HG02571 (cell line): Measurements from ENCODE around the gene XXYLT1.

Source experiments
- ATAC-seq: cut with Tn5 transposase; IDR thresholded peaks from one replicate; pipeline ENCODE4 v1.9.1; 2021; ENCODE audit warnings: mild to moderate bottlenecking, moderate library complexity; ENCODE audit not compliant: unreplicated experiment

XXYLT1 gene

GRCh38 chr3:195251336-195252065 lies 19.5 kb downstream of the XXYLT1 start:
- no peak for ATAC-seq

- no peak for ATAC-seq
Observed at GRCh38 chr3:195250473-195251251, 20.3 kb downstream of the XXYLT1 start.

DNA sequence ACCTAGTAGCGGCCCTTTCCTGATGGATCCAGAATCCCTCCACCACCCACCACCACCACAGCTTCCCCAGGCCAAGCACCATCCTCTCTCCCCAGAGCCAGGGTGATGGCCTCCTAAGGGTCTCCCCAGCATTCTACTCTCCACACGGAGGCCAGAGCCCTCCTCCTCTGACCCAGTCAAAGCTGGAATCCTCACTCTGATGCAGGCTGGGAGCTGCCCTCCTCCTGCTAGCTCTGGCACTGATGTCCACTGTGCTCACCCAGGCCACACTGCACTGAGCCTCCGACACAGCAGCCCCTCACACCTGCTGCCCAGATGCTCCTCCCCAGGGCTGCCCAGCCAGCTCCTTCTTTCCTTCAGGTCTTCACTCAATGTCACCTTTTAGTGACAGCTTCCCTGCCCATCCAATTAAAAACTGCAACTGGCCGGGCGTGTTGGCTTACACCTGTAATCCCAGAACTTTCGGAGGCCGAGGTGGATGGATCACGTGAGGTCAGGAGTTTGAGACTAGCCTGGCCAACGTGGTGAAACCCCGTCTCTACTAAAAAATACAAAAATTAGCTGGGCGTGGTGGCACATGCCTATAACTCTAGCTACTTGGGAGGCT lies 21.0 kb downstream of the XXYLT1 start:
- no peak for ATAC-seq

DNA sequence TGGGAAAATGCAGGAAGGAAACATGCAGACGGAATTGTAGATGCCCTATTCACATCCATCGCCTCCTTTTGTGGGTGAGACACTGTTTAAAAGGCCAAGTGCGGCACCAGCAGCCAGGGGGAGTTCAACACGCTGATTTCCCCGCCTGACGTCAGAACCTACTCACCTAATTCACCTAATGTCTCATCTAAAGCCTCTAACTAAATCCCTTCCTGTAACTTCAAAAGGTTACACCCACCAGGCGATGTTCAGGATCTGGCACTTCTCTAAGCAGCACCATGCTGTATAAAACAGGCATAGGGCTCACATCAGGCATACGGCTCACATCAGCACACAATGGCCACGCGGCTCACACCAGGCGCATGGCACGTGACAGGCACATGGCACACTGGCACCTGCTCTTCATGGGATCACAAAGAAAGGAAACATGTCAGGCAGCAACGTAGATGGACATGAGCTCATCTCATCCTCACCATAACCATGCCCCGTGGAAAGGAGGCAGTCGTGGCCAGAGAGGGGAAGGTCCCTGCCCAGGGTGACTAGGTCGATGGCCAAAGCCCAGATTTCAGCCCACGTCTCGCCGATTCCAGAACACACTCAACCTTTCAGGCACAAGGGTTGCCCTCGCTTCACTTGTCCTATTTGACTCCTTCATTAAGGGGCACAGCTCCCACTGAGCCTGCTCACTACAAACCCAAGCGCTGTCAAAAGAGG lies 21.7 kb downstream of the XXYLT1 start:
- no peak for ATAC-seq

DNA sequence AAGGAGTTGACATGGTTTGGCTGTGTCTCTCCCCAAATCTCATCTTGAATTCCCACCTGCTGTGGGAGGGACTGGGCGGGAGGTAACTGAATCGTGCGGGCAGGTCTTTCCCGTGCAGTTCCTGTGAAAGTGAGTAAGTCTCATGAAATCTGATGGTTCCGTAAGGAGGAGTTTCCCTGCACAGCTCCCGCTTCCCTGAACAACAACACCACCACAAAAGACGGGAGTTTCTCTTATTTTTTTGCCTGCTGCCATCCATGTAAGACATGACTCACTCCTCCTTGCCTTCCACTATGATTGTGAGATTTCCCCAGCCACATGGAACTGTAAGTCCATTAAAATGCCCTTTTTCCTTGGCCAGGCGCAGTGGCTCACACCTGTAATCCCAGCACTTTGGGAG lies 22.7 kb downstream of the XXYLT1 start:
- ATAC-seq, result no peak

- ATAC-seq, result no peak
Observed at GRCh38 chr3:195247863-195248189, 23.1 kb downstream of the XXYLT1 start.

- no peak for ATAC-seq
Observed at GRCh38 chr3:195247086-195247862, 23.7 kb downstream of the XXYLT1 start.

DNA sequence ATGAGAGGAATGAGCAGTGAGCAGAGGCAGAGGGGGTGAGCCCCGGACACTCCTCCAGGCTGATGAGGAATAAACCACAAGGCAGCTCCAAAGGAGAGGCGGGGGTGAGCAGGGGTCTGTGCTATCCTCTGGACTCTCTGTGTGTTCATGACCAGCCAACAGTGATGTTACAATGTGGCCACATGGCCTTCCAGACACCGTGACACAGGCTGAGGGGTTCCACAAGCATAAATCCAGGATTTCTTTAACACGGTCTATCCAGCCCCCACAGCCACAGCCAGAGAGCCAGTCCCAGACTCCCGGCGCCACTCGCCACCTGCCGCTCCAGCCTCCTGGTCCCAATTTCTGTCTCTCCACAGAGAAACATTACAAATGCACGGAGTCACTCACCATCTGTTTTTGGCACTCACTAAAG lies 24.4 kb downstream of the XXYLT1 start:
- no peak for ATAC-seq

DNA sequence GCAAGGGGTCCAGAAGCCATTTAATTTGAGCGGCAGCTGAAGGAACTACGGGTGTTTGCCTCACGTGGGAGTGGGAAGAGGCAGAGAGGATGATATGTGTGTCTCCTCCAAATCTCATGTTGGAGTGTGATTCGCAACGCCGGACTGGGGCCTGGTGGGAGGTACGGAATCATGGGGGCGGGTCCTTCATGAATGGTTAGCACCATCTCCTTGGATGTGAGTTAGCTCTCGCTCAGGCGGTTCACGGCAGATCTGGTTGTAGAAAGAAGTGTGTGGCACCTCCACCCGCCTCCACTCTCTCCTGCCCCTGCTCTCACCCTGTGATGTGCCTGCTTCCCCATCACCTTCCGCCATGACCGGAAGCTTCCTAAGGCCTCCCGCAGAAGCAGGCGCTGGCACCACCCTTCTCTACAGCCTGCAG lies 25.4 kb downstream of the XXYLT1 start:
- ATAC-seq, result no peak

DNA sequence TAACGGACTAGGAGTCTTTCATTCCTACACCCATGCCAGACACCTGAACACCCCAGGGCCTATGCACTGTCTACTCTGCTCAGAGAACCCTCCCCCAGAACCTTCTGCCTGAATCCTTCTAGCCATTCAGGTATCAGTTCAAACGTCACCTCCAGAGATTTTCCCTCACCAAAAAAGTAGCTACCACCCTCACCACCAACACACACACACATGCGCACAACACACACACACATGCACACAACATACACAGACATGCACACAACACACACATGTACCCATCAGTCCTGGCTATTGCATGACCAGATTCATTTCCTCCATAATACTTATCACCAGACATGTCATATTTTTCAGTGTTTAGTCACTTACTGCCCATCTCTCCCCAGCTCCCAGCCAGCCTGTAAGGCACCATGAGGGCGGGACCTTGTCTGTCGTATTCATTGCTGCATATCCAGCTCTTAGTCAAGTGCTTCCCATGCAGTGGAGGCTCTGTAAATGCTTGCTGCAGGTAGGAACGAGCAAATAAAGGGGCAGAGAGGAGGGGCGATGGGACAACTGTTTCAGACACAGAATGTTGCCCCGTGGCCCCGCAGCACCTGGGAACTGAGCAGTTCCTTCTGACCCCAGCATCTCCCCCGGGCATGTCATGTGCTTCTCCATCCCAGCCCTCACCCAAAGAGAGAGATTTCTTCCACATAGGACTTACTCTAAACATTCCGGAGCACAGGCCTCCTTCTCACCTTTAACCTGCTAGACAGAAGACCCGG lies 29.2 kb downstream of the XXYLT1 start:
- ATAC-seq, result no peak

- ATAC-seq, result no peak
Observed at GRCh38 chr3:195240939-195241338, 30.0 kb downstream of the XXYLT1 start.

GRCh38 chr3:195240171-195240701 lies 30.7 kb downstream of the XXYLT1 start:
- ATAC-seq, result no peak

- ATAC-seq, result no peak
Observed at GRCh38 chr3:195239121-195239520, 31.8 kb downstream of the XXYLT1 start.

- ATAC-seq, result no peak
Observed at GRCh38 chr3:195238586-195239118, 32.3 kb downstream of the XXYLT1 start.

GRCh38 chr3:195238081-195238571 lies 32.8 kb downstream of the XXYLT1 start:
- no peak for ATAC-seq

- no peak for ATAC-seq
Observed at GRCh38 chr3:195236801-195237570, 34.0 kb downstream of the XXYLT1 start.

DNA sequence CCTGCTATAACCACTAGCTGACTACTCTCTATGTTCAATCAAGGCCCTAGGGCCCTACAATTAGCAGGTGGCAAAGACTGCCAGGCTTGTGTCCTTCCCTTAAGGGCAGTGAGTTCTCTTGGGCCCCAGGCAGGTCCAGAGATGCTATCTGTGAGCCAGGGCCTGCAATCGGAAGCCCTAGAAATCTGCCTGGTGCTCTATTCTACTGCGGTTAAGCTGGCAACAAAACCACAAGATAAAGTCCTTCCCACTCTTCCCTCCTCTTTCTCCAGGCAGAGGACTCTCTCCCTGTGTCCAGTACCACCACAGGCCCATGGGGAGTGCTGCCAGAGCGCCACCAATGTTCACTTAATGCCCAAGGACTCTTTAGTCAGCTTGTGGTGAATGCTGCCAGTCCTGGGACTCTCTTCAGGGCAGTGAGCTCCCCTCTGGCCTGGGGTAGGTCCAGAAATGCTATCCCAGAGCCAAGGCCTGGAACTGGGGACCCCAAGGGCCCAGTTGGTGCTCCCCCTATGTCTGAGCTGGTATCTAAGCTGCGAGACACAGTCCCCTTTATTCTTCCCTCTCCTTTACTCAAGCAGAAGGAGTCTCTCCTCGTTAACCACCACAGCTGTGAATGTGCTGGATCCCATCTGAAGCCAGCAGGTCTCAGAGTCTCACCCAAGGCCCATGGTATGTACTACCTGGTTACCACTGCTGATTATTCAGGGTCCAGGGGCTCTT lies 34.7 kb downstream of the XXYLT1 start:
- ATAC-seq, result no peak

GRCh38 chr3:195230244-195230643 lies 40.7 kb downstream of the XXYLT1 start:
- ATAC-seq, result no peak
